Right ventricle myocardium superior (tissue), 1 donor: ENCODE data around the gene SULT6B1. TPM values are rescaled to one million over a fixed set of nuclear protein-coding genes. Genes with fewer than 3 reads are reported as not detected.

Source experiments
- ATAC-seq: fragments of 200-7000 bp; cut with Tn5 transposase; one replicate; pipeline ENCODE4 v1.9.1; 2020; ENCODE audit warnings: mild to moderate bottlenecking; ENCODE audit not compliant: poor library complexity
- DNase-seq: peaks from one replicate; pipeline ENCODE4 v3.0.0-alpha.2; 2020
- intact Hi-C: fragments of 100-400 bp; cut with DNase I; formaldehyde crosslinking; loops from one replicate; pipeline ENCODE4 v1.11.2; 2022
- total RNA-seq: library from RNA; stranded (reverse); fragmentation: NEBNext Ultra II Directional; extraction: Animal tissue kit (Norgen Biotek cat#: 25700); gene quantifications from one replicate; pipeline ENCODE4 v1.2.1, GENCODE V29; 2021
- donor health status: DM: no; HTN: yes; CAD: no; lungs with severe emphysema.

SULT6B1 gene
- total RNA-seq, 1 donor from 2014 or later = not detected

DNA sequence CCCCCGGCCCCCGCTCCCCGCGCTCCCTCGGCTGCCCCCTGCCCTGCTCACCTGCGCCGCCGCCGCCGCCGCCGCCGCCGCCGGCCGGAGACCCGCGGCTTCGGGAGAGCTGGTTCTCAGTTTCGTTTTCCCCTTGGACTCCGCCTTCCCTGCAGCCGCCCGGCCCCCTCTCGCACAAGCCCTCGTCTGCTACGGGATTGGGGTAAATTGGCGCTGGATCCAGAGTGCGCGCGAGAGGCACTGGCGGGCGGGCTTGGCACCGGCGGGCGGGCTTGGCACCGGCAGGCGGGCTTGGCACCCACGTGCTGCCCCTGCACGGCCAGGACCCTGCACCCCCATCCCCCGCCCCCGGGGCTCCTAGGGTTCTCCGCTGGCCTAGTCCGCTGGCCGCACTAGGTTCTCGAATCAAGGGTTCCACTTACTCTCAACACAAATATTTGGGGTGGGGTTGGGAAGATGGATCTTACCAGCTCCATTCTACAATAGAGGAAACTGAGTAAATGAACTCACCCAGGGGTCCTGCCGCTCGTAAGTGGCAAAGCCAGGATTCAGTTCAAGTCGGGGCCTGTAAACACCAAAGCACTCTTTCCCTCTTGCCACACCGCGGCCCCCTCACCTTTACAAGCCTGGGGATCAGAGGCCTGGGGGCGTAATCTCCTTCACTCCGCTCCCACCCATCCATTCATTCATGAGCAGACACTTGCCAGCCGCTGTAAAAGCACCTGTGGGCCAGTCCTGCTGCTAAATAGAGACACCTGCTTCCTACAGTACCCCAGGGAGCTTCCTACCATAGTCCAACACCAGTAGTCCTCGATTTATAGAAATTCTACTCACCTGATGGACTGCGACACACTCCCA lies 31.4 kb downstream of the SULT6B1 start, which contains the start of gene EIF2AK2:
Gene EIF2AK2 (minus strand): TSS at position 124 of the 858 bp plus-strand sequence. CDS start 9,174 bp downstream, outside the sequence.
- ATAC-seq (peak; percentile 97), DNase-seq (peak; percentile 91)
- intact Hi-C loops = no loop called here

DNA sequence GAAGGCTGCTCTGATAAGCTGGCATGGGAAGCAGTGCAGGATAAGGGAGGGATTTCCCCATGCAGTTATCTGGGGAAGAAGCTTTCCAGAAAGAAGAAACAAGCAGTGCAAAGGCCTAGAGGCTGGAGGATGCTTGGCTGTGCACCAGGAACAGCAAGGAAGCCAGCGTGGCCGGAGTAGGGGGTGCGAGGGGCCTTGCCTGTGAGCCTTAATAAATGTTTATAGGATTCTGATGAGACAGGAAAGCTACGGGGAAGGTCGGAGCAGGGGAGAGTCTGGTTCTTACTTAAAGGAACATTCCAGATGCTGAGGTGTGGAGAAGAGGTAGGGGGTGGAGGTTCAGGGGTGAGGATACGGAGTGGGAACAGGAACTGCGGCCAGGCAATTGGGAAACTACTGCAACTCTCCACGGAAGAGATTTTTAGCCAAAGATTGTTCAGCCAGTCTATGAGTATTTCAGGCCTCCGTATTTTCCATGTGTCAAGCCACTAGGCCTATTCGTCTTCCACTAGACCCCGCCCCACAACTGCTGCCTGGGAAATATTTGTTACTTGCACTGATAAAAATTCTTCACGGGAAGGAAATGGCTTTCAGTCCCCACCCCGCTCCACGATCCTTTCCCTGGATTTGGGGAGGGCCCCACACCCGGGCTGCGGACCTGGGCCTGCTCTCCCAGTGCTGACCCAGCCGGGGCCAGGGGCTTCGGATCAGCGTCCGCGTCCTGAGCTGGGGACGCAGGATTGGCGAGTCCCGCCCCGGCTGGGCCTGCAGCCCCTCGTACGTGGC lies 32.2 kb downstream of the SULT6B1 start:
- DNase-seq (peak; percentile 55), ATAC-seq (peak; percentile 57)
- intact Hi-C loops = no loop called here

- no peak for ATAC-seq
- intact Hi-C loops = no loop called here
- no peak for DNase-seq
Measured at GRCh38 chr2:37154785-37155184, 33.7 kb downstream of the SULT6B1 start.

GRCh38 chr2:37153224-37153623 lies 35.2 kb downstream of the SULT6B1 start:
- ATAC-seq (no peak), DNase-seq (no peak)
- intact Hi-C loops = no loop called here

DNA sequence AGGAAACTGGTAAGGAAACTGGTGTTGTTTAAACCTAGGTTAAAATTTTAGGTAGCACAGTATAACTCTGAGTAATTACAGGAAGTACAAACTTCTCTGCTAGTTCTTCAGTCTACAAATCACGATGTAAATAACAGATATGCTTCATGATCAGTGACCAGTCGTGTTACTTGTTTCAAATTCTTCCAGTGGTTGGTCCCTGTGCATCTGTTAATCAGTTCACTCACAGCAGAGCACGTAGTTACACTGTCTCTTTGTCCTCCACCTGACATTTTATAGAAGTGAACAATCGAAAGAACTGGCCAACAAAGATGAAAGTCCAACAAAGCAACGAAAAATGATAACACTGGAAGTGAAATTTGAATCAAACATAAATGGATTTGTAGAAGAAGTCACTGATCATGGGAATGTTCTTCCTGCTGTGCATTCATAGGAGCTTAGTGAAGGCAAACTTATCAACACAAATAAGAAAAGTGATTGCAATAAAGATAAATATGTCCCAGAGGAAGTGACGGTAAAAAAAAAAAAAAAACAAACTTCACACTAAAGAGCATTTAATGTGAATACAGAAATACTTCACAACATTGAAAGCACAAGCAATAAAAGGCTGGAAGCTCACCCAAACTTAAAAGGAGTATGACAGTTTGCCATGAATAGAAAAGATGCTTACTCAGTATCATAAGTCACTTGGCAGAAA lies 38.7 kb downstream of the SULT6B1 start:
- DNase-seq = no peak
- ATAC-seq = no peak
- intact Hi-C loops = no loop called here

- ATAC-seq (no peak), DNase-seq (no peak)
- intact Hi-C loops = no loop called here
Measured at GRCh38 chr2:37148325-37148724, 40.1 kb downstream of the SULT6B1 start.

DNA sequence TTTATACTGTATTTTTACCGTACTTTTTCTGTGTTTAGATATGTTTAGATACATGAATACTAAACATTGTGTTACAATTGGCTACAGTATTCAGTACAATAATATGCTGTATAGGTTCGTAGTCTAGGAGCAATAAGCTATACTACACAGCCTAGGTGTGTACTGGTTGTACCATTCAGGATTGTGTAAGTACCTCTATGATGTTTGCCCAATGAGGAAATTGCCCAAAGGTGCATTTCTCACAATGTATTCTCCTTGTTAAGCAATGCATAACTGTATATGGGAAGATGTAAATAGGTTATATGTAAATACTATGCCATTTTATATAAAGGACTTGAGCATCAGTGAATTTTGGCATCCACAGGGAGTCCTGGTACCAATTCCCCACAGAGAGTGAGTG lies 42.4 kb downstream of the SULT6B1 start:
- intact Hi-C loops = no loop called here
- DNase-seq = no peak

DNA sequence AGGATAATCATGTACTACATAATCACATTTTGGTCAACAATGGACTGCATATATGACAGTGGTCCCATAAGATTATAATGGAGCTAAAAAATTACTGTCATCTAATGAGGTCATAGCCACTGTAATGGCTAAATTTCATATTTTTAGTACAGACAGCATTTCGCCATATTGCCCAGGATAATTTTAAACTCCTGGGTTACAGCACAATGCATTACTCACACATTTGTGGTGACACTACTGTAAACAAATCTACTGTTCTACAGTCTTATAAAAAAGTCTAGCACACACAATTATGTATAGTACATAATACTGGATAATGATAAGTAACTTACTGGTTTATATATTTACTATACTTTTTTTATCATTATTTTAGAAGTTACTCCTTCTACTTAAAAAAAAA lies 44.5 kb downstream of the SULT6B1 start:
- no peak for ATAC-seq
- DNase-seq = no peak
- intact Hi-C loops = no loop called here

More for the DNA sequence above, 42.4 kb downstream of the SULT6B1 start:
- no peak for ATAC-seq

DNA sequence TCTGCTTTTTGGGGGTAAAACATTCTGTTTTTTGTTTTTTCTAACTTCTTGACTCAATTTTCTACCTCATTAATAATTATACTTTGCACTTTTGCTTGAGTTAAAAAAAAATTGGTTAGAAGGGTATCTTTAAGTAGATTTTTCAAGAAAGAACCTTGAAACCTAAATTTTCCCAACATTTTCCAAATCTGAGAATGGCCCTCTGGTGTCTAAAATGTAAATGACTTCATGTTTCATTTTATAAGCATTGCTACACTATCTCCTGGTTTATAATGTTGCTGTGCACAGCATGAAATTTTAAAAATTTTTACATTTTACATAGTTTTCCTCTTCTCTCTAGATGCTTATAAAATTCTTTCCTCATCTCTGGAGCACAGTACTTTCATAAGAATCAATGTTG lies 45.9 kb downstream of the SULT6B1 start:
- ATAC-seq = no peak

GRCh38 chr2:37132914-37133313 lies 55.6 kb downstream of the SULT6B1 start:
- intact Hi-C loops = no loop called here
- ATAC-seq (no peak), DNase-seq (no peak)

More for the DNA sequence above, 45.9 kb downstream of the SULT6B1 start:
- no peak for DNase-seq
- intact Hi-C loops = no loop called here

DNA sequence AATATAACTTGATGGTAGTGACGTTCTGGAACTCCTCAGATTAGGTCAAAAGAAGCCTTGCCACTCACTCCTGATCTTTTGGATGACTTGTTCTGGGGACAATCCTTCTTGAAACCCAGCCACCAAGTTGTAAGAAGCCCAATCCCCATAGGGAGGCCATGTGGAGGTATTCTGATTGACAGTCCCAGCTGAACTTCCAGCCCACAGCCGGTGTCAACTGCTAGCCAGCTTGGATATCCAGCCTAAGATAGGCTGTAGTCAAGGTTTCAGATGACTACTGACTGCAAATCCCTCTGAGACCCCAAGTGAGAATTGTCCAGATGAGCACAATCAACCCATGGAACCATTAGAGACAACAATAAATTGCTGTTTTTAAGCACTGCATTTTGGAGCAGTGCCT lies 63.1 kb downstream of the SULT6B1 start:
- intact Hi-C loops = no loop called here
- ATAC-seq = no peak

DNA sequence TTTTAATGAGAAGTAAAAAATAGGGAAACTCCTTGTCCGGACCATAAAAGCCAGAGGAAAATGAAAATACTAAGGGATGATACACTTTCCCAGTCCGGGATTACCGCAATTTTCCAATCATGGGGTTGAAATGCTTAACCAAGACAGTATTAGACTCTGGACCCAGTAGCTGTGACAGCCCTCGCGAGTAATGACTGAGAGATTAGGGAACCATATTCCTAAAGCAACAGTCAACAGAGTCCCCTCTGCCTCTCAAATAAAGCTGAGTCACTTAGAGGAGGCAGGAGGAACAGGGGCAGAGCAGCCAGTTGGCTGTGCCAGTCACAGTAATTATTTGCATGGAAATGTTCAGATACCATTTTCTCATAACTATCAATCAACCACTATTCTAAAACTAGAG lies 69.3 kb downstream of the SULT6B1 start:
- ATAC-seq = no peak
- intact Hi-C loops = no loop called here

More for the DNA sequence above, 63.1 kb downstream of the SULT6B1 start:
- DNase-seq = no peak

More for the DNA sequence above, 69.3 kb downstream of the SULT6B1 start:
- no peak for DNase-seq

Other genes starting within 250 kb of the SULT6B1 start
- gene STRN, start 222.1 kb downstream of the SULT6B1 start, total RNA-seq = 38.6 TPM
- gene HEATR5B, start 104.3 kb downstream of the SULT6B1 start, total RNA-seq = 27.7 TPM
- gene GPATCH11, start 104.2 kb downstream of the SULT6B1 start, total RNA-seq = 4.5 TPM
- gene EIF2AK2, start 31.7 kb downstream of the SULT6B1 start, total RNA-seq = 17.5 TPM
- 57.8 TPM for gene CEBPZOS, start 7.8 kb upstream of the SULT6B1 start, total RNA-seq
- gene CEBPZ, start 42.9 kb upstream of the SULT6B1 start, total RNA-seq = 30.1 TPM
- 23.0 TPM for gene NDUFAF7, start 43.0 kb upstream of the SULT6B1 start, total RNA-seq
- gene PRKD3, start 136.2 kb upstream of the SULT6B1 start, total RNA-seq = 10.4 TPM
- 1.2 TPM for gene QPCT, start 156.0 kb upstream of the SULT6B1 start, total RNA-seq